ENCODE results near the gene SNX21.

SNX21 gene

DNA sequence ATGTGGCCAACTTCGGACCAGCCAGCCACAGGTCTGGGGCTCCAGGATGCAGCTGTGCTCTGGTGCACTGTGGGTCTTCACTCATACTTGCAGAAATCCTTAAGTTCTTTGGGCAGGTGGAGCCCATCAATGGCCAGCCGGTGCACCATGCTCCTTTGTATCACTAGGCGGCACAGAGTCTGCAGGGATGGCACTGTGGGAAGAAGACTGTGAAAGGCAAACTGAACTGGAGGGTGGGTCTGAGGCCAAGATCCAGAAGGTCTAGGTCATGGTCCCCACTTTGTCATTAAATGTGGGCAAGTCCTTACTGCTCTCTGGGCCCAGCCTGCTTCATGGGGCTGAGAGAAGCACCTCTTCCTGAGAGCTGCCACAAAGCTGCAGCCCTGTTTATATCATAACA lies 55.1 kb downstream of the SNX21 start:
- Histone ChIP-seq H4K20me1 (ENCODE audit: insufficient read depth, low read length) (no peaks in the 10 kb centered on the region), H3K27ac (ENCODE audit: low read depth, low read length, poor library complexity, severe bottlenecking) (peak overlapping the region; percentile 7), H3K9ac (ENCODE audit: low read length) (no peak overlapping the region), H3K9me3 (ENCODE audit: low read length) (no peaks in the 10 kb centered on the region), H3K9me2 (ENCODE audit: low read depth, low read length) (no peaks in the 10 kb centered on the region), H3K27me3 (ENCODE audit: insufficient read depth, low read length) (no peaks in the 10 kb centered on the region), H3K79me2 (ENCODE audit: insufficient read depth, low read length) (no peaks in the 10 kb centered on the region), H3F3A (ENCODE audit: insufficient read depth, low read length) (no peaks in the 10 kb centered on the region; the same call in 1 of the 2 replicates), H3K4me2 (ENCODE audit: low read length) (no peak overlapping the region), H2AFZ (ENCODE audit: low read length) (no peak overlapping the region), H3K36me3 (ENCODE audit: insufficient read depth, low read length) (peaks cover 31% of the 10 kb centered on the region), H3K4me1 (ENCODE audit: insufficient read depth, low read length, severe bottlenecking) (peaks cover 30% of the 10 kb centered on the region), H3K4me3 (ENCODE audit: low read depth, low read length, poor library complexity, severe bottlenecking) (no peak overlapping the region)
- TF ChIP-seq, protein P1, sequence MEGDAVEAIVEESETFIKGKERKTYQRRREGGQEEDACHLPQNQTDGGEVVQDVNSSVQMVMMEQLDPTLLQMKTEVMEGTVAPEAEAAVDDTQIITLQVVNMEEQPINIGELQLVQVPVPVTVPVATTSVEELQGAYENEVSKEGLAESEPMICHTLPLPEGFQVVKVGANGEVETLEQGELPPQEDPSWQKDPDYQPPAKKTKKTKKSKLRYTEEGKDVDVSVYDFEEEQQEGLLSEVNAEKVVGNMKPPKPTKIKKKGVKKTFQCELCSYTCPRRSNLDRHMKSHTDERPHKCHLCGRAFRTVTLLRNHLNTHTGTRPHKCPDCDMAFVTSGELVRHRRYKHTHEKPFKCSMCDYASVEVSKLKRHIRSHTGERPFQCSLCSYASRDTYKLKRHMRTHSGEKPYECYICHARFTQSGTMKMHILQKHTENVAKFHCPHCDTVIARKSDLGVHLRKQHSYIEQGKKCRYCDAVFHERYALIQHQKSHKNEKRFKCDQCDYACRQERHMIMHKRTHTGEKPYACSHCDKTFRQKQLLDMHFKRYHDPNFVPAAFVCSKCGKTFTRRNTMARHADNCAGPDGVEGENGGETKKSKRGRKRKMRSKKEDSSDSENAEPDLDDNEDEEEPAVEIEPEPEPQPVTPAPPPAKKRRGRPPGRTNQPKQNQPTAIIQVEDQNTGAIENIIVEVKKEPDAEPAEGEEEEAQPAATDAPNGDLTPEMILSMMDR (IDR thresholded peaks at IDR 0.05; ENCODE audit: low read length): no peak
- TF ChIP-seq EZH2 (IDR thresholded peaks at IDR 0.05; ENCODE audit: borderline replicate concordance, low read length): no peak

DNA sequence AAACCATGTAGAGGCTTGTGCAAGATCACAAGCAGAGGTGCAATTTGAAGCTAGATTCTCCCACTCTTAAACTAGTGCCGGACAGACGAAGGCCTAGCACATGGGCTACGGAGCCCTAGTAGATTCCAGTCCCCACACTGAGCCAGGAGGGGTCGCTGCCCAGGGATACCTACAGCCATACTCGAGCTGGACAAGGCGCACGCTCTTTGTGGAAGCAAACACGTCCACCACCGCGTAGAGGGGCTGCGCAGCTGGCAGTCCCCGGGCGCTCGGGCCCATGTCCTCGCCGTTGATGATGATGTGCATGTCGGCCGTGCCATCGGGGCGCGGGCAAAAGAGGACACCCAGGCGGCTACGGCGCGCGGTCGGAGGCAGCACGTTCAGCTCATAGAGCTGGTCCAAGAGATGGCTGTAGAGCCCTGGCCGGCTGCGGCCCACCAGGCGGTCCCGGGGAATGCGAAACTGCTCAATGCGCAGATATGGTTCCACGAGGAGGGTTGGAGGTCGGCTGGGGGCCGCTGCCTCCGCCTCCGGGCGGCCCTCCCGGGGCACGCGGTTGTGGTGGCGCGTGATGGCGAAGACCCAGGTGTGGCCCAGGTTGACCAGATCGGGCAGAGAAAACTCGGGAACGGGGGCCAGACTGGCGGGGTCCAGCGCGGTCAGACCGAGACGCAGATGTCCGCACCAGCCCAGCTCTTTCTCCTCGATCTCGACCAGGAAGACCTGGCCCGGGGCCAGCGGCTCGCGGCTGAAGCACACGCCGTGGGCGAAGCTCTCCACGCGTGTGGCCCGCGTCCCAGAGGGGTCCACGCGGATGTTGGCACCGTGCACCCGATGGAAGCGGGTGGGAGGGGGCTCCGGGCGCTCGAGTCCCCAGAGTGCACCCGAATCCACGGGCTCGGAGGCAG lies 56.7 kb downstream of the SNX21 start:
- H3K27ac ChIP-seq (ENCODE audit: low read depth, low read length, poor library complexity, severe bottlenecking): peak overlapping the region; percentile 24
- peaks cover 30% of the 10 kb centered on the region for H3K4me1 ChIP-seq (ENCODE audit: insufficient read depth, low read length, severe bottlenecking)
- H3K9me3 ChIP-seq (ENCODE audit: low read length): no peaks in the 10 kb centered on the region

DNA sequence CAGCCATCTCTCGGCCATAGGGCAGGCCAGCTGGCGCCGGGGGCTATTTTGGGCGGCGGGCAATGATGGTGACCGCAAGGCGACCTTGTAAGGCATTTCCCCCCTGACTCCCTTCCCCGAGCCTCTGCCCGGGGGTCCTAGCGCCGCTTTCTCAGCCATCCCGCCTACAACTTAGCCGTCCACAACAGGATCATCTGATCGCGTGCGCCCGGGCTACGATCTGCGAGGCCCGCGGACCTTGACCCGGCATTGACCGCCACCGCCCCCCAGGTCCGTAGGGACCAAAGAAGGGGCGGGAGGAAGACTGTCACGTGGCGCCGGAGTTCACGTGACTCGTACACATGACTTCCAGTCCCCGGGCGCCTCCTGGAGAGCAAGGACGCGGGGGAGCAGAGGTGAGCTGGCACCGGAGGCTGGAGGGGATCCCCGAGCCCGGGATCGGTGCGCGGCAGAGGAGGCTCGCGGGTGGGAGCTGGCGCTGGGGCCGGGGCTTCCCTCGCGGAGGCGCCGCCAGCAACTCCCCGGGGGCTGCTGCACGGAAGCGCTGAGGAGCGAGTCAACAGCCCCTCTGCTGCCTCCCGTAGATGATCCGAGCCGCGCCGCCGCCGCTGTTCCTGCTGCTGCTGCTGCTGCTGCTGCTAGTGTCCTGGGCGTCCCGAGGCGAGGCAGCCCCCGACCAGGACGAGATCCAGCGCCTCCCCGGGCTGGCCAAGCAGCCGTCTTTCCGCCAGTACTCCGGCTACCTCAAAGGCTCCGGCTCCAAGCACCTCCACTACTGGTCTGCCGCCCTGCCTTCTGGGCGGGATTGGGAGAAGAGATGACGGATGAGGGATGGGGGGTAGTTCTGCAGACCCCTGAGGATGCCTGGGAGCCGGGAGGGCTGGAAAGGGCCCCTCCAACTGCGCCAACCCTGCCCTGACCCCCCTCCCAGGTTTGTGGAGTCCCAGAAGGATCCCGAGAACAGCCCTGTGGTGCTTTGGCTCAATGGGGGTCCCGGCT lies 57.7 kb downstream of the SNX21 start, which contains the start of the genes CTSA and NEURL2:
Gene CTSA, plus strand, starts transcription at position 351 of the 999 bp plus-strand sequence. Its CDS starts 234 bp downstream, at position 585.
Gene NEURL2, minus strand, starts transcription at position 224 of the 999 bp plus-strand sequence. Its CDS starts 217 bp downstream, at position 7.
- TF ChIP-seq, protein P1 (IDR thresholded peaks at IDR 0.05; ENCODE audit: low read length): no peak
- TF ChIP-seq EZH2 (IDR thresholded peaks at IDR 0.05; ENCODE audit: borderline replicate concordance, low read length): no peak
- H3K9me3 ChIP-seq (ENCODE audit: low read length): no peaks in the 10 kb centered on the region
- no peaks in the 10 kb centered on the region for H4K20me1 ChIP-seq (ENCODE audit: insufficient read depth, low read length)
- peaks cover 30% of the 10 kb centered on the region for H3K4me1 ChIP-seq (ENCODE audit: insufficient read depth, low read length, severe bottlenecking)
- no peaks in the 10 kb centered on the region for H3K79me2 ChIP-seq (ENCODE audit: insufficient read depth, low read length)
- peaks cover 21% of the 10 kb centered on the region; the same call in 1 of the 2 replicates for H3K36me3 ChIP-seq (ENCODE audit: insufficient read depth, low read length)
- H3K4me3 ChIP-seq (ENCODE audit: low read depth, low read length, poor library complexity, severe bottlenecking): peak within 1 kb of the TSS; percentile 75
- no peaks in the 10 kb centered on the region; the same call in 1 of the 2 replicates for H3F3A ChIP-seq (ENCODE audit: insufficient read depth, low read length)
- H3K27me3 ChIP-seq (ENCODE audit: insufficient read depth, low read length): no peaks in the 10 kb centered on the region
- peak within 1 kb of the TSS; percentile 24 for H3K27ac ChIP-seq (ENCODE audit: low read depth, low read length, poor library complexity, severe bottlenecking)
- no peak within 1 kb of the TSS for H2AFZ ChIP-seq (ENCODE audit: low read length)
- peak within 1 kb of the TSS; percentile 93 for H3K4me2 ChIP-seq (ENCODE audit: low read length)
- no peaks in the 10 kb centered on the region for H3K9me2 ChIP-seq (ENCODE audit: low read depth, low read length)
- H3K9ac ChIP-seq (ENCODE audit: low read length): peak within 1 kb of the TSS; percentile 70

More for the DNA sequence above, 56.7 kb downstream of the SNX21 start:
- H4K20me1 ChIP-seq (ENCODE audit: insufficient read depth, low read length): no peaks in the 10 kb centered on the region
- H3K4me2 ChIP-seq (ENCODE audit: low read length): peak overlapping the region; percentile 93
- H3K9me2 ChIP-seq (ENCODE audit: low read depth, low read length): no peaks in the 10 kb centered on the region
- H3K36me3 ChIP-seq (ENCODE audit: insufficient read depth, low read length): peaks cover 25% of the 10 kb centered on the region; the same call in 1 of the 2 replicates
- no peaks in the 10 kb centered on the region for H3K79me2 ChIP-seq (ENCODE audit: insufficient read depth, low read length)
- H3K4me3 ChIP-seq (ENCODE audit: low read depth, low read length, poor library complexity, severe bottlenecking): peak overlapping the region; percentile 75
- TF ChIP-seq, protein P1 (IDR thresholded peaks at IDR 0.05; ENCODE audit: low read length): peak; percentile 64; the same call in 1 of the 2 replicates
- TF ChIP-seq EZH2 (IDR thresholded peaks at IDR 0.05; ENCODE audit: borderline replicate concordance, low read length): no peak
- H3K27me3 ChIP-seq (ENCODE audit: insufficient read depth, low read length): no peaks in the 10 kb centered on the region
- no peak overlapping the region for H2AFZ ChIP-seq (ENCODE audit: low read length)
- H3K9ac ChIP-seq (ENCODE audit: low read length): peak overlapping the region; percentile 70
- H3F3A ChIP-seq (ENCODE audit: insufficient read depth, low read length): no peaks in the 10 kb centered on the region; the same call in 1 of the 2 replicates
